PFSK-1 (cell line): ENCODE data around the gene BMP5.

Source experiments
- POLR2AphosphoS5 ChIP-seq: IDR thresholded peaks from 2 replicates; pipeline ENCODE4 v1.6.1; 2012; ENCODE audit warnings: low read depth, mild to moderate bottlenecking, control low read depth, low read length, moderate library complexity
- REST ChIP-seq, 2 experiments: IDR thresholded peaks; 2 replicates each; pipeline versions ENCODE4 v1.6.1 to v1.8.0; 2011 to 2012; ENCODE audit warnings: low read depth in 2 of 2, low read length in 2 of 2, control low read depth in 1 of 2, inconsistent platforms in 1 of 2, mild to moderate bottlenecking in 1 of 2, moderate library complexity in 1 of 2; ENCODE audit not compliant: insufficient read depth in 1 of 2

- TF ChIP-seq POLR2AphosphoS5, result no peak
- no peak for TF ChIP-seq REST (IDR thresholded peaks at IDR 0.05; ENCODE audit: insufficient read depth in 1 of 2, low read depth in 2 of 2, low read length in 2 of 2)
Observed at GRCh38 chr6:55902796-55903195, 27.4 kb upstream of the BMP5 start.
